Measurements from ENCODE around the gene VWA5B1.

DNA sequence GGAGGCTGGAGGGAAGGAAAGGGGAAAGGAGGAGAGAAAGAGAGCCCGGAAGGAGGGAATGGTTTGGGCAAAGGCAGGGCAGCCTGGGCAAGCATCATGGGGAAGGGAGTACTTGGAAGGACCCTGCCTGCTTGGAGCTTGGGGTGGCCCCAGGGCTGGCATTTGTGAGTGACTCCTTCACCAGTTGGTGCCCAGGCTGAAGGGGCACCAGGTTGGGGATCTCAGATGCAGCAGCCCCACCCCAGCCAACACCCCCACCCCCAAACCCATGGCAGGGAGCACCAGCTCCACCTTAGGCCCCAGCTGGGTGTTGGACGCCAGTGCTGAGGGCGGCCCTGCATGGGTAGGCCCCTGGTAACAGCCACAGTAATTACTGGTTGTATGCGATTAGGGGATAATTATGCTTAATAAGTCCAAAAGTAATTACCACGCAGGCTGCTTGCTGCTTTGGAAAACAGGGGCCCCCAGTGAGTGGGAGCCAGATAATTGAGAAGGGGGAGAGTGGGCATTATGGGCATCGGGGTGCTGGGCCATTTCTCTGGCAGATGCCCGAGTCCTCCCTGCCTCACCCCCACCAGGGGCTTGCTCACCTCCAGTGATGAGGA is 78.3 kb downstream of the VWA5B1 start:
- TF ChIP-seq, protein P1, sequence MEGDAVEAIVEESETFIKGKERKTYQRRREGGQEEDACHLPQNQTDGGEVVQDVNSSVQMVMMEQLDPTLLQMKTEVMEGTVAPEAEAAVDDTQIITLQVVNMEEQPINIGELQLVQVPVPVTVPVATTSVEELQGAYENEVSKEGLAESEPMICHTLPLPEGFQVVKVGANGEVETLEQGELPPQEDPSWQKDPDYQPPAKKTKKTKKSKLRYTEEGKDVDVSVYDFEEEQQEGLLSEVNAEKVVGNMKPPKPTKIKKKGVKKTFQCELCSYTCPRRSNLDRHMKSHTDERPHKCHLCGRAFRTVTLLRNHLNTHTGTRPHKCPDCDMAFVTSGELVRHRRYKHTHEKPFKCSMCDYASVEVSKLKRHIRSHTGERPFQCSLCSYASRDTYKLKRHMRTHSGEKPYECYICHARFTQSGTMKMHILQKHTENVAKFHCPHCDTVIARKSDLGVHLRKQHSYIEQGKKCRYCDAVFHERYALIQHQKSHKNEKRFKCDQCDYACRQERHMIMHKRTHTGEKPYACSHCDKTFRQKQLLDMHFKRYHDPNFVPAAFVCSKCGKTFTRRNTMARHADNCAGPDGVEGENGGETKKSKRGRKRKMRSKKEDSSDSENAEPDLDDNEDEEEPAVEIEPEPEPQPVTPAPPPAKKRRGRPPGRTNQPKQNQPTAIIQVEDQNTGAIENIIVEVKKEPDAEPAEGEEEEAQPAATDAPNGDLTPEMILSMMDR (IDR thresholded peaks at IDR 0.05): no peak
- no peak for TF ChIP-seq POLR2A (IDR thresholded peaks at IDR 0.05)
